ENCODE results near the gene DOCK10. TPM values are rescaled to one million over a fixed set of nuclear protein-coding genes. Genes with fewer than 3 reads are reported as not detected.

DOCK10 gene
- total and polyA plus RNA-seq, 2 experiments from 2014 or later: 1.1 to 3.2 TPM

- H3K27ac ChIP-seq: no peak overlapping the region
- no peaks in the 10 kb centered on the region for H3K9me2 ChIP-seq (replicated peaks; ENCODE audit: insufficient read depth)
- no peaks in the 10 kb centered on the region for H3K9me3 ChIP-seq (ENCODE audit: low read depth)
- DNase-seq (ENCODE audit: low spot score): no peak
- no peak for TF ChIP-seq EZH2phosphoT487 (IDR thresholded peaks at IDR 0.05; ENCODE audit: low read depth, severe bottlenecking, unreplicated experiment)
- no peak for TF ChIP-seq EZH2 (IDR thresholded peaks at IDR 0.05; ENCODE audit: borderline replicate concordance)
- no peak for TF ChIP-seq CTCF (IDR thresholded peaks at IDR 0.05; ENCODE audit: poor library complexity)
- H3K4me1 ChIP-seq (ENCODE audit: insufficient read depth): no peaks in the 10 kb centered on the region
- H4K20me1 ChIP-seq (ENCODE audit: insufficient read depth, poor library complexity, severe bottlenecking): no peaks in the 10 kb centered on the region
- H3K36me3 ChIP-seq (replicated peaks; ENCODE audit: insufficient read depth, low read depth): no peaks in the 10 kb centered on the region
- H3K4me2 ChIP-seq: no peak overlapping the region
- no peak overlapping the region for H3K4me3 ChIP-seq
- no peaks in the 10 kb centered on the region for H3K27me3 ChIP-seq
- H2AFZ ChIP-seq: no peak overlapping the region
- WGBS (ENCODE audit: low lambda C conversion rate, missing lambda C conversion rate): 70% methylated on average over 2 of the region's 2 CpGs
- H3K79me2 ChIP-seq: no peaks in the 10 kb centered on the region
Measured at GRCh38 chr2:225004597-225004996, 37.7 kb downstream of the DOCK10 start.

GRCh38 chr2:225002656-225003045 is 39.6 kb downstream of the DOCK10 start:
- Histone ChIP-seq H3K27ac (no peak overlapping the region), H3K79me2 (no peaks in the 10 kb centered on the region), H3K27me3 (no peaks in the 10 kb centered on the region), H3K36me3 (replicated peaks; ENCODE audit: insufficient read depth, low read depth) (no peaks in the 10 kb centered on the region), H4K20me1 (ENCODE audit: insufficient read depth, poor library complexity, severe bottlenecking) (no peaks in the 10 kb centered on the region), H3K9me3 (ENCODE audit: low read depth) (no peaks in the 10 kb centered on the region), H3K4me3 (no peak overlapping the region), H2AFZ (no peak overlapping the region), H3K4me2 (no peak overlapping the region), H3K4me1 (ENCODE audit: insufficient read depth) (no peaks in the 10 kb centered on the region), H3K9me2 (replicated peaks; ENCODE audit: insufficient read depth) (no peaks in the 10 kb centered on the region)
- TF ChIP-seq EZH2phosphoT487 (IDR thresholded peaks at IDR 0.05; ENCODE audit: low read depth, severe bottlenecking, unreplicated experiment): no peak
- no peak for TF ChIP-seq CTCF (IDR thresholded peaks at IDR 0.05; ENCODE audit: poor library complexity)
- TF ChIP-seq EZH2 (IDR thresholded peaks at IDR 0.05; ENCODE audit: borderline replicate concordance): no peak
- no peak for DNase-seq (ENCODE audit: low spot score)
- WGBS (ENCODE audit: low lambda C conversion rate, missing lambda C conversion rate): 76% methylated on average over 5 of the region's 5 CpGs

- H3K27ac ChIP-seq: no peak overlapping the region
- no peak overlapping the region for H3K4me2 ChIP-seq
- H2AFZ ChIP-seq: no peak overlapping the region
- no peaks in the 10 kb centered on the region for H3K4me1 ChIP-seq (ENCODE audit: insufficient read depth)
- H3K27me3 ChIP-seq: no peaks in the 10 kb centered on the region
- no peaks in the 10 kb centered on the region for H3K9me2 ChIP-seq (replicated peaks; ENCODE audit: insufficient read depth)
- H3K36me3 ChIP-seq (replicated peaks; ENCODE audit: insufficient read depth, low read depth): no peaks in the 10 kb centered on the region
- H3K9me3 ChIP-seq (ENCODE audit: low read depth): no peaks in the 10 kb centered on the region
- no peak overlapping the region for H3K4me3 ChIP-seq
- DNase-seq (ENCODE audit: low spot score): peak; percentile 77
- 54% methylated on average over 6 of the region's 6 CpGs for WGBS (ENCODE audit: low lambda C conversion rate, missing lambda C conversion rate)
- TF ChIP-seq CTCF (IDR thresholded peaks at IDR 0.05; ENCODE audit: poor library complexity): peak; percentile 73
- no peak for TF ChIP-seq EZH2 (IDR thresholded peaks at IDR 0.05; ENCODE audit: borderline replicate concordance)
- TF ChIP-seq EZH2phosphoT487 (IDR thresholded peaks at IDR 0.05; ENCODE audit: low read depth, severe bottlenecking, unreplicated experiment): no peak
- no peaks in the 10 kb centered on the region for H4K20me1 ChIP-seq (ENCODE audit: insufficient read depth, poor library complexity, severe bottlenecking)
- no peaks in the 10 kb centered on the region for H3K79me2 ChIP-seq
Measured at GRCh38 chr2:225002039-225002655, 40.1 kb downstream of the DOCK10 start.
